ENCODE results near the gene PDIK1L. TPM values are rescaled to one million over a fixed set of nuclear protein-coding genes. Genes with fewer than 3 reads are reported as not detected.
A peak's percentile ranks its signal among the peaks of the same experiment; 100 is the strongest.

PDIK1L gene
- total and polyA plus RNA-seq, 9 of the 15 experiments (the other 6 are each of a cell fraction or from before 2014, with no cell fraction given), result 12.8 to 30.2 (median 21.5) TPM

GRCh38 chr1:26124418-26125331, 13.1 kb downstream of the PDIK1L start (continued):
- no peak for TF ChIP-seq CEBPZ (IDR thresholded peaks at IDR 0.05; ENCODE audit: borderline replicate concordance, low read depth, low read length)
- no peak for TF ChIP-seq PHB (CRISPR knock-in tag; IDR thresholded peaks at IDR 0.05)
- TF ChIP-seq KLF1 (tag; IDR thresholded peaks at IDR 0.05), result no peak
- peak; percentile 65; the same call in 1 of the 2 replicates for TF ChIP-seq ZBTB9 (CRISPR knock-in tag; IDR thresholded peaks at IDR 0.05)
- TF ChIP-seq ZBTB49 (CRISPR knock-in tag; IDR thresholded peaks at IDR 0.05; ENCODE audit: borderline replicate concordance), result no peak
- TF ChIP-seq SAFB2 (IDR thresholded peaks at IDR 0.05; ENCODE audit: borderline replicate concordance, low read depth, low read length, severe bottlenecking), result no peak
- TF ChIP-seq ZBTB12 (CRISPR knock-in tag; IDR thresholded peaks at IDR 0.05), result no peak
- no peak for TF ChIP-seq XRCC4 (IDR thresholded peaks at IDR 0.05; ENCODE audit: extremely low read depth, insufficient read depth, insufficient read length)
- TF ChIP-seq ZNF324 (CRISPR knock-in tag; IDR thresholded peaks at IDR 0.05), result peak; percentile 61; the same call in 1 of the 2 replicates
- no peak for TF ChIP-seq SNRNP70 (optimal IDR thresholded peaks at IDR 0.05; ENCODE audit: low read depth, low read length)
- TF ChIP-seq MAZ (CRISPR knock-in tag; conservative IDR thresholded peaks at IDR 0.05 in 1 of 2, IDR thresholded peaks at IDR 0.05 in 1 of 2), result peak in 1 of 2 experiments; percentile 14; a peak in 1 of 4 replicates
- no peak for TF ChIP-seq ZNF3 (CRISPR knock-in tag; IDR thresholded peaks at IDR 0.05)
- no peak for TF ChIP-seq ZNF76 (CRISPR knock-in tag; IDR thresholded peaks at IDR 0.05; ENCODE audit: borderline replicate concordance)
- TF ChIP-seq ZNF75A (CRISPR knock-in tag; IDR thresholded peaks at IDR 0.05), result peak; percentile 42; the same call in 1 of the 2 replicates
- no peak for TF ChIP-seq ZNF282 (CRISPR knock-in tag; IDR thresholded peaks at IDR 0.05)
- no peak for TF ChIP-seq ZNF280A (IDR thresholded peaks at IDR 0.05; ENCODE audit: low read depth, partially characterized antibody)
